ENCODE results near the gene RAB3IP.
"Not testable (repeated sequence)": the region's sequence is repeated elsewhere in the genome, so short reads cannot be mapped to it uniquely, and the experiment has no call there.

The RAB3IP gene

DNA sequence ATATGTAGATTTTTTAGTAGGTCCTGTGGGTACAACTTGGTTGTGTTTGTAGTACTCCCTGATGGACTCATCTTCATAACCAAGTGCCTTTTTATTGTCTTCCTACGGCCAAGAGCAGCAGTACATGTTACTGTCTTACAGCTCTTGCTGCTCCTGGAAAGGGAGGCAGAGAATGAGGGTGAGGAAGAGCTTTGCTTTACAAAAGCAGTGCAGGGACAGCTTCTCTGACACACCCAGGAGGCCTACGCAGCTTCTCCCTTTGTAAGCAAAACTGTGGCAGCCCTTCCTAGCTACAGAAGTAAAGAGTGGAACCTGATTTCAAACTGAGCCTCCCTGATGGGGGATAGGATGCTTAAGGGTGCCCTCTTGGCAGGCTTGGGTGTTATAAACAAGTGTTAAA lies 104.9 kb downstream of the RAB3IP start:
- TF ChIP-seq, protein P1, sequence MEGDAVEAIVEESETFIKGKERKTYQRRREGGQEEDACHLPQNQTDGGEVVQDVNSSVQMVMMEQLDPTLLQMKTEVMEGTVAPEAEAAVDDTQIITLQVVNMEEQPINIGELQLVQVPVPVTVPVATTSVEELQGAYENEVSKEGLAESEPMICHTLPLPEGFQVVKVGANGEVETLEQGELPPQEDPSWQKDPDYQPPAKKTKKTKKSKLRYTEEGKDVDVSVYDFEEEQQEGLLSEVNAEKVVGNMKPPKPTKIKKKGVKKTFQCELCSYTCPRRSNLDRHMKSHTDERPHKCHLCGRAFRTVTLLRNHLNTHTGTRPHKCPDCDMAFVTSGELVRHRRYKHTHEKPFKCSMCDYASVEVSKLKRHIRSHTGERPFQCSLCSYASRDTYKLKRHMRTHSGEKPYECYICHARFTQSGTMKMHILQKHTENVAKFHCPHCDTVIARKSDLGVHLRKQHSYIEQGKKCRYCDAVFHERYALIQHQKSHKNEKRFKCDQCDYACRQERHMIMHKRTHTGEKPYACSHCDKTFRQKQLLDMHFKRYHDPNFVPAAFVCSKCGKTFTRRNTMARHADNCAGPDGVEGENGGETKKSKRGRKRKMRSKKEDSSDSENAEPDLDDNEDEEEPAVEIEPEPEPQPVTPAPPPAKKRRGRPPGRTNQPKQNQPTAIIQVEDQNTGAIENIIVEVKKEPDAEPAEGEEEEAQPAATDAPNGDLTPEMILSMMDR (IDR thresholded peaks at IDR 0.05; ENCODE audit: control insufficient read depth, extremely low read depth, insufficient read depth): no peak
- H3K4me3 ChIP-seq (ENCODE audit: low read depth, low read length): no peak overlapping the region
- DNase-seq (ENCODE audit: low read depth): no peak

DNA sequence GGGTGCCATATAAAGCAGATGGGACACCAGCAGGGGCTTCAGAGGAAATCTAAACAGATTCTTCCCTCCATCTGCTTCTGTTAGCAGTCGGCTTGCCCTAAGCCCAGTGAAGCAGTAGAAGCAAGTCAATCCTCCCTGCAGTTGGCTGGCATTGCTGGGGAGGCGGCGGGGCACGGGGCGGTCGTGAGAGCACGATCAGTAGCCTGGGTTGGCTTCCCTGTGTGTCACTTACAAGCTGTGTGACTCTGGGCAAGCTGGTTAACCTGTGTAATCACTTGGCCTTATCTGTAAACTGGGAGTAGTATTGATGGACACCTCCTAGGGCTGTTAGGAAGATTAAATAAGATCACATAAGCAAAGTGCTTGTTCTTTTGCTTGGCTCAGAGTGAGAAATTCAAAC lies 105.8 kb downstream of the RAB3IP start:
- TF ChIP-seq, protein P1 (IDR thresholded peaks at IDR 0.05; ENCODE audit: control insufficient read depth, extremely low read depth, insufficient read depth): no peak
- DNase-seq (ENCODE audit: low read depth): no peak
- H3K4me3 ChIP-seq (ENCODE audit: low read depth, low read length): no peak overlapping the region

DNA sequence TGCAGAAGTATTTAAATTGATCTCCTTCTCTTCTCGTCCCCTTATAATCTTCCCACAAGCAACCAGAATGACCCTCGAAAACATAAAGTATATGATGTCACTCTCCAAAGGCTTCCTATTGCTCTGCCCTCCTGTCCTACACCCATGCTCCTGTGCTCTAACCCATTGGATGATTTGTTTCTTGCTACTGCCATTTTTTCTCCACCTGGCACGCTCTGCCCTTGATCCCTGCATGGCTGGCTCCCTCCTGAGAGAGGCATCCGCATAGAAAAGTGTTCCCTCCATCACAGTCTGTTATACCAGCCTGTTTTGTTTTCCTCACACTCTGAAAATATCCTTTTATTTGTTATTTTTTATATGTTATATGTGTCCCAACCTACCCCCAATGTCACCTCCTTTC lies 106.2 kb downstream of the RAB3IP start:
- no peak overlapping the region for H3K4me3 ChIP-seq (ENCODE audit: low read depth, low read length)
- DNase-seq (ENCODE audit: low read depth): no peak
- TF ChIP-seq, protein P1 (IDR thresholded peaks at IDR 0.05; ENCODE audit: control insufficient read depth, extremely low read depth, insufficient read depth): no peak

DNA sequence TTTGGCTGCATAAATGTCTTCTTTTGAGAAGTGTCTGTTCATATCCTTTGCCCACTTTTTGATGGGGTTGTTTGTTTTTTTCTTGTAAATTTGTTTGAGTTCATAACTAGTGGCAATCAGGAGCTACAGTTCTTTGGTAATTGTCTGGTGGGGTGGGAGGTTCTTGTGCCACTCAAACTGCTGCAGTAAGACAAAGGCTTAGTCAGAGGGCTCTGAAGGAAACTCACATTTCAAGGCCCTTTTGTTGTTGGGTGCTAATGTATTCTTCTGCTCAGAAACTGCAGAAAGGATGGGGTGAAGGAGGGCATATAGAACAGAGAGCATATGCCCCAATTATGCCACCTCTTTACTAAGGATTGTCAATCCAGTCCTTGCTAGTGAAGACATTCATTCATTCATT lies 108.3 kb downstream of the RAB3IP start:
- H3K4me3 ChIP-seq (ENCODE audit: low read depth, low read length): no peak overlapping the region
- TF ChIP-seq, protein P1 (IDR thresholded peaks at IDR 0.05; ENCODE audit: control insufficient read depth, extremely low read depth, insufficient read depth): no peak
- DNase-seq (ENCODE audit: low read depth): no peak

DNA sequence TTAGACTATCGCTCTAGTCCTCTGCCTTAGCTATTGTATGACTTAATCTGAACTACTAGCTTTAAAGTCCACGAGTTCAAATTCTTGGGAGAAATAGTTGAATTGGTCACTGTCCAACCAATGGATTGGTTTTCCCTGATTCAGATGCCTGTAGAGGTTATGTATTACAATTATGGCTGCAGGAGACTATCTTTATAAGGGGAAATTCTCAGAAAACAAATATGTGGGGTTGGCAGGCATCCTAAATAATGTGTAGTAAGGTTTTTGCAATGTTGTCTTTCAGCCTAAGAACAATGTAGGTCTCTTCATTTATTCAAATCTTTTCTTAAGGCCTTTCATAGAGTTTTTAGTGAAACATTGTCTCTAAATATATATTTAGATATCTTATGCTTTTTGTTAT lies 113.3 kb downstream of the RAB3IP start:
- TF ChIP-seq, protein P1 (IDR thresholded peaks at IDR 0.05; ENCODE audit: control insufficient read depth, extremely low read depth, insufficient read depth): no peak

DNA sequence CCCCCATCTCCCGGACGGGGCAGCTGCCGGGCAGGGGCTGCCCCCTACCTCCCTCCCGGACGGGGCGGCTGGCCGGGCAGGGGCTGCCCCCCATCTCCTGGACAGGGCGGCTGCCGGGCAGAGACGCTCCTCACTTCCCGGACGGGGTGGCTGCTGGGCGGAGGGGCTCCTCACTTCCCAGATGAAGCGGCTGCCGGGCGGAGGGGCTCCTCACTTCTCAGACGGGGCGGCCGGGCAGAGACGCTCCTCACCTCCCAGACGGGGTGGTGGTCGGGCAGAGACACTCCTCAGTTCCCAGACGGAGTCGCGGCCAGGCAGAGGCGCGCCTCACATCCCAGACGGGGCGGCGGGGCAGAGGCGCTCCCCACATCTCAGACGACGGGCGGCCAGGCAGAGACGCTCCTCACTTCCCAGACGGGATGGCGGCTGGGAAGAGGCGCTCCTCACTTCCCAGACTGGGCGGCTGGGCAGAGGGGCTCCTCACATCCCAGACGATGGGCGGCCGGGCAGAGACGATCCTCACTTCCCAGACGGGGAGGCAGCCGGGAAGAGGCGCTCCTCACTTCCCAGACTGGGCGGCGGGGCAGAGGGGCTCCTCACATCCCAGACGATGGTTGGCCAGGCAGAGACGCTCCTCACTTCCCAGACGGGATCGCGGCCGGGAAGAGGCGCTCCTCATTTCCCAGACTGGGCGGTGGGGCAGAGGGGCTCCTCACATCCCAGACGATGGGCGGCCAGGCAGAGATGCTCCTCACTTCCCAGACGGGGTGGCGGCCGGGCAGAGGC lies 114.7 kb downstream of the RAB3IP start:
- DNase-seq (ENCODE audit: low read depth); H3K4me3 ChIP-seq (ENCODE audit: low read depth, low read length): not testable (repeated sequence)

More for the DNA sequence above, 113.3 kb downstream of the RAB3IP start:
- no peak for DNase-seq (ENCODE audit: low read depth)
- no peak overlapping the region for H3K4me3 ChIP-seq (ENCODE audit: low read depth, low read length)

DNA sequence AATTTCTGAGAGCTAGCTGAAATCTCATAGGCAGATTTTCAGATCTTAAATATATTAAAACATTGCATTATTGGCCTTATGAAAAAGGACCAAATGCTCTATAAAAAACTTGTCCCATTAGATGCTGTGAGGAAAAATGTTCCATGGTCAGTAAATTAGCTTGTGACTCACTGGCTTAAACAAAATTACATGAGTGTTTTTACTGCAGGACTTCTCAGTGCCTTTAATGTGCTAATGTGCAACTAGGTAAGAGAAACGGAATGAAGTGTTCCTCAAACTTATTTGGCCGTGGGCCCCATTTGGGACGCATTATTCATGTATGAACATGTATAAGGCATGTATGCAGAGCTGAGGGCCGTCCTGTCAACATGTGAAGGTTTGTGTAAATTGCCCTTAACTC lies 128.0 kb downstream of the RAB3IP start:
- DNase-seq (ENCODE audit: low read depth): no peak
- no peak overlapping the region for H3K4me3 ChIP-seq (ENCODE audit: low read depth, low read length)
- TF ChIP-seq, protein P1 (IDR thresholded peaks at IDR 0.05; ENCODE audit: control insufficient read depth, extremely low read depth, insufficient read depth): no peak

Data from LNCaP clone FGC (cell line).